GM13976 (cell line): ENCODE results near the gene E2F2.

Source experiments
- DNase-seq: peaks from one replicate; pipeline ENCODE4 v3.0.0; 2012; ENCODE audit warnings: low spot score
- CTCF ChIP-seq: IDR thresholded peaks from 2 replicates; pipeline ENCODE4 v1.5.1; 2012; ENCODE audit warnings: borderline replicate concordance, mild to moderate bottlenecking; ENCODE audit not compliant: insufficient read depth; ENCODE audit errors: extremely low read depth, missing control alignments, control extremely low read depth
- in situ Hi-C: fragments of 300-500 bp; cut with MboI; formaldehyde crosslinking; loops from one replicate; pipeline ENCODE4 v1.12.0; 2022; ENCODE audit warnings: low sequenced_read_pairs, mixed read lengths, inconsistent platforms; ENCODE audit not compliant: unreplicated experiment

E2F2 gene

DNA sequence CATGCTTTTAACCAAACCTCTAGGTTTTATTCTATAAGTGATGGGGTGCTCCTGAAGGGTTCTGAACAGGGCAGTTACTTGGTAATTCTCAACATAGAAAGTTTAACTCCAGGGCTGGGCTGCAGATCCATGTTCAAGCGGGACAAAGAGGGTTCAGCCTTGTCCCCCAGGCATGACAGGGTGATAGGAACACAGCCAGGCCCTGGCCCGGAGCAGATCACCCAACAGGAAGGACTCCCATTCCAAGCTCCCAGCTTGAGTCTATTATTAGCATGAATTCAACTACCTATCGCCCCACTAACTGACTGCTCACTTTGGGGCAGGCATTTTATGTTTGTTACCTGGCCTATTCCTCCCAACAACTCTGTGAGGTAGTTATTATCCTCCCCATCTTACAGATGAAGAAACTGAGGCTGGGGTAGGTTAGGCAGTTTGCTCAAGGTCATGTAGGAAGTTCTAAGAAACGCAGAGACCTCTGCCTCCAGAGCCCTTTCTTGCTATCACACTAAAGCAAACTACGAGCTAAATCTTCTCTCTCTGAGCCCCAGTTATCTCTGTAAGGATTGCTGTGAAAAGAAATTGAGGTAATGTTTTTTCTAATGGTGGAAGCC is 61.6 kb downstream of the E2F2 start:
- DNase-seq, result no peak
- in situ Hi-C loops, result no loop called here
- no peak for TF ChIP-seq CTCF

DNA sequence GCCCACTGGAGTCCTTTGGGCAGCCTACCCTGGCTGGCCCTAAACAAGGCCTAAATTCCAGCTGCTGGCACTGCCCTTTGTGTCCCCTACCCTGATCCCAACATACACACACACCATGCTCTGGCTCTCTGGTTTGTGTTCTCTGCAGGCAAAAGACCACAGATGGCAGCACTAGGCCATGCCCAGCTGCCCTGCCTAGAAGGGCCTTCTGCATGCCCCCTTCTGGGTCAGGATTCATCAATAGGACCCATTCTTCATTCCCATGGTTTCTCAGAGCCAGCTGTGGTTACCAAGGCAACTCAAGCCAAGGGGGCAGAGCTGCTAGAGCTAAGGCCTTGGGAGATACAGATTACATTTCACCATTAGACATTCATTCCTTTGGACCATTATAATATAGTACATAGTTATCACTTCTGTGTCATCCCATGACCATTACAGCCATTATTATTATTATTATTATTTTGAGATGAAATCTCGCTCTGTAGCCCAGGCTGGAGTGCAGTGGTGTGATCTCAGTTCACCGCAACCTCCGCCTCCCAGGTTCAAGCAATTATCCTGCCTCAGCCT is 64.5 kb downstream of the E2F2 start:
- DNase-seq, result no peak
- TF ChIP-seq CTCF, result no peak
- in situ Hi-C loops, result no loop called here

- DNase-seq, result no peak
- in situ Hi-C loops, result no loop called here
- no peak for TF ChIP-seq CTCF
These were observed 67.7 kb downstream of the E2F2 start for GRCh38 chr1:23463286-23463685.

DNA sequence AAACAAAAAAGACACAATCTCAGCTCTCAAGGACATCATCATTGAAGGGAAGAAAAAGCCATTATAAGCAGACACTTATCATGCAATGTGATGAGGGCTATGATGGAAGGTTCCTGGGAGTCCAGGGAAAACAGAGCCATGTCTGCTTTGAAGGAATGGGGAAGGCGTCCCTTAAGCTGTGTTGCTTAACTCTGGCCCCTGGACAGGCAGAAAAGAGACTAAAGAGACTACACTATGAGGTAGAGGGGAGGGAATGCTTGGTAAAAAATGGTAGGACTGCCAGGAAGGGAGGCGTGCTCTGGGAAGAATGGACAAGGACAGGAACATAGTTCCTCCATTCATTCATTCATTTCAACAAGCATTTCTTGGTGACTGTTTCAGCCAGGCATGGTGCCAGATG is 68.3 kb downstream of the E2F2 start:
- no peak for TF ChIP-seq CTCF
- in situ Hi-C loops, result no loop called here
- no peak for DNase-seq

DNA sequence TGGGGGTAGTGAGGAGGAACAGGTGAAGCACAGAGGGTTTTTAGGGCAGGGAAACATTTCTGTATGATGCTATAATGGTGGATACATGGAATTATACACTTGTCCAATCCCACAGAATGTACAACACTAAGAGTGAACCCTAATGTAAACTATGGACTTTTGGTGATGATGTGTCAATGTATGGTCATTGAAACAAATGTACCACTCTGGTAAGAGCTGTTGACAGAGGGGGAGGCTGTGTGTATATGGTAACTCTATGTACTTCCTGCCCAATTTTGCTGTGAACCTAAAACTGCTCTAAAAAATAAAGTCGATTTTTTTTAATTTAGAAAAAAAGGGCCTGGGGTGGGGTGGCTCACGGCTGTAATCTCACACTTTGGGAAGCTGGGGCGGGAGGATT is 70.0 kb downstream of the E2F2 start:
- DNase-seq, result no peak
- in situ Hi-C loops, result no loop called here
- TF ChIP-seq CTCF, result no peak

GRCh38 chr1:23460519-23460918 is 70.5 kb downstream of the E2F2 start:
- in situ Hi-C loops, result no loop called here
- DNase-seq, result no peak
- no peak for TF ChIP-seq CTCF
